ENCODE measurements around the gene TNKS2.
A peak's percentile ranks its signal among the peaks of the same experiment; 100 is the strongest.

Gene TNKS2

DNA sequence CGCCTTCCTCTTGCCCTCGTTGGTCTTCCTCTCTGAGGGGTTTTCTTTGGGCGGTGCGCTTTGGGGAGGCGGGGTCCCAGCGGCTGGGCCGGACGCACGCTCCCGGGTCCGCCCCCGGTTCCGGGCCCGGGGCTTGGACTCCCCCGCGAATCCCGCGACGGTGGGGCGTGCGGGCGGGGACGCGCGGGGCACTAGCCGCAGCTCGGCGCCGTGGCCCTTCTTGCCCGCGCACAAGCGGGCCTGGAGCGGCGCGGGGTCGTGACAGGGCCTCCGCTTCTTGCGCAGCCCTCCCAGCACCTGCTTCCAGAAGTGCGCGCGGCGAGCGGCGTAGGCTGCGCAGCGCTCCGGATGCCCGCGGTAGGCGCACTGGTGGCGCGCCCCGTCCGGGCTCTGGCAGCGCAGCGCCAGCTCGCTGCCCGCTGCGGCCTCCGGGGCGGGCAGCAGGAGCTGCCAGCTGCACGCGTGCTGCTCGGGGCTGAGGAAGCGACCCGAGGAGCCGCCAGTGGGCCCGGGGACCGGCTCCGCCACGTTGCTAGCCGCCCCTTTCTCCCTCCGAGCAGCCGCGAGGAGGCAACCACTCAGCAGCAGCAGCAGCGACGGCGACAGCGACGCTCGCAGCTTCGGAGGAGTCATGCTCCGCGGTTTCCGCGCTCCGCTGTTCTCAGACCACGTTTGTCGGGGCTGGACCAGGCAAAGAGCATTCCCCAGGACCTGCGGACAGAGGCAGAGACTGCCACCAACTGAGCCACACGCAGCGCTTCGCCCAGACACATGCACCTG is 110.3 kb downstream of the TNKS2 start:
- Mint-ChIP-seq H3K27ac (ENCODE audit: low read depth) (peak overlapping the region; percentile 86), H3K27me3 (peaks cover 11% of the 10 kb centered on the region), H3K9me3 (no peaks in the 10 kb centered on the region), H3K36me3 (ENCODE audit: insufficient read depth) (peaks cover 9% of the 10 kb centered on the region), H3K4me3 (peak overlapping the region; percentile 92), H3K4me1 (peaks cover 28% of the 10 kb centered on the region)
- ATAC-seq (replicated peaks; ENCODE audit: extremely low read depth, poor library complexity, severe bottlenecking) (peak; percentile 92), DNase-seq (ENCODE audit: low spot score in 2 of 2) (peak; percentile 50 to 58)

GRCh38 chr10:91909117-91909677 is 111.0 kb downstream of the TNKS2 start, which contains the start of gene FGFBP3:
TSS of gene FGFBP3 (minus strand) at chr10:91909486. CDS start at chr10:91908969, 517 bp downstream.
- Mint-ChIP-seq H3K4me1 (peaks cover 28% of the 10 kb centered on the region), H3K27ac (ENCODE audit: low read depth) (peak within 1 kb of the TSS; percentile 86), H3K9me3 (no peaks in the 10 kb centered on the region), H3K36me3 (ENCODE audit: insufficient read depth) (peaks cover 9% of the 10 kb centered on the region), H3K27me3 (peaks cover 18% of the 10 kb centered on the region), H3K4me3 (peak within 1 kb of the TSS; percentile 92)
- ATAC-seq (replicated peaks; ENCODE audit: extremely low read depth, poor library complexity, severe bottlenecking), result peak; percentile 11
- no peak for DNase-seq (ENCODE audit: low spot score in 2 of 2)

- no peaks in the 10 kb centered on the region for H3K9me3 Mint-ChIP-seq
- H3K27me3 Mint-ChIP-seq, result peaks cover 29% of the 10 kb centered on the region
Measured at GRCh38 chr10:91910467-91910866, 112.2 kb downstream of the TNKS2 start.

More at GRCh38 chr10:91910467-91910866, 112.2 kb downstream of the TNKS2 start:
- H3K4me3 Mint-ChIP-seq, result no peak overlapping the region
- H3K4me1 Mint-ChIP-seq, result peaks cover 28% of the 10 kb centered on the region
- DNase-seq (ENCODE audit: low spot score in 2 of 2) (no peak), ATAC-seq (replicated peaks; ENCODE audit: extremely low read depth, poor library complexity, severe bottlenecking) (no peak)
- no peak overlapping the region for H3K27ac Mint-ChIP-seq (ENCODE audit: low read depth)
- H3K36me3 Mint-ChIP-seq (ENCODE audit: insufficient read depth), result peaks cover 9% of the 10 kb centered on the region
